CD4-positive, alpha-beta T cell (primary cell): ENCODE measurements around the gene XPNPEP2. TPM values are rescaled to one million over a fixed set of nuclear protein-coding genes. Genes with fewer than 3 reads are reported as not detected.

Experiments
- ATAC-seq: fragments of 200-7000 bp; cut with Tn5 transposase; one replicate; pipeline ENCODE4 v1.10.0; 2022; ENCODE audit warnings: mild to moderate bottlenecking; ENCODE audit not compliant: poor library complexity
- CTCF ChIA-PET: fragments of 350-600 bp; sonication (Branson Sonifier 250); formaldehyde crosslinking; loops from one replicate; lab custom pipeline; 2021; ENCODE audit warnings: antibody characterized with exemption, inconsistent platforms; lab: Charles Lee
- POLR2A ChIA-PET: fragments of 350-600 bp; sonication (Branson Sonifier 250); formaldehyde crosslinking; loops from one replicate; lab custom pipeline; 2021; ENCODE audit warnings: antibody characterized with exemption, inconsistent platforms; lab: Charles Lee
- DNase-seq, 14 experiments: peaks; one replicate each; pipeline ENCODE4 v3.0.0-alpha.2; 2013 to 2020; ENCODE audit warnings: mixed read lengths in 2 of 14
- H3K27ac ChIP-seq, 2 donors: one replicate each; pipeline versions ENCODE4 v1.5.1 to v1.7.0; 2013; ENCODE audit warnings: low read length in 2 of 2, low read depth in 1 of 2, mild to moderate bottlenecking in 1 of 2
- H3K27me3 ChIP-seq, 2 experiments: 1 replicate in 1 of 2; 2 replicates in 1 of 2; pipeline versions ENCODE4 v1.6.1 to v1.7.0; 2013; ENCODE audit warnings: low read length in 2 of 2, control low read depth in 1 of 2, mild to moderate bottlenecking in 1 of 2, moderate library complexity in 1 of 2; ENCODE audit not compliant: insufficient read depth in 2 of 2, control insufficient read depth in 1 of 2
- H3K36me3 ChIP-seq: one replicate; pipeline ENCODE4 v1.6.1; 2013; ENCODE audit warnings: low read length, control low read depth; ENCODE audit not compliant: insufficient read depth
- H3K4me1 ChIP-seq: one replicate; pipeline ENCODE4 v1.6.1; 2013; ENCODE audit warnings: low read length, control low read depth; ENCODE audit not compliant: insufficient read depth
- H3K4me3 ChIP-seq: one replicate; pipeline ENCODE4 v1.5.1; 2013; ENCODE audit warnings: mild to moderate bottlenecking, low read length, moderate library complexity
- H3K9me3 ChIP-seq, 2 experiments: 1 replicate in 1 of 2; 2 replicates in 1 of 2; pipeline versions ENCODE4 v1.6.1 to v1.7.0; 2013; ENCODE audit warnings: low read length in 2 of 2, mild to moderate bottlenecking in 2 of 2, control low read depth in 1 of 2, moderate library complexity in 1 of 2; ENCODE audit not compliant: control insufficient read depth in 1 of 2, insufficient read depth in 1 of 2
- H3K27ac Mint-ChIP-seq: one replicate; pipeline ENCODE4 v1.8.0; 2020; ENCODE audit warnings: mixed read lengths
- H3K27me3 Mint-ChIP-seq: one replicate; pipeline ENCODE4 v1.8.0; 2021; ENCODE audit warnings: mixed read lengths
- H3K36me3 Mint-ChIP-seq: one replicate; pipeline ENCODE4 v1.8.0; 2021; ENCODE audit warnings: low read depth, mixed read lengths
- H3K4me1 Mint-ChIP-seq: one replicate; pipeline ENCODE4 v1.8.0; 2021; ENCODE audit warnings: low read depth, mixed read lengths
- H3K4me3 Mint-ChIP-seq: one replicate; pipeline ENCODE4 v1.8.0; 2020; ENCODE audit warnings: mild to moderate bottlenecking, mixed read lengths
- H3K9me3 Mint-ChIP-seq: one replicate; pipeline ENCODE4 v1.8.0; 2020; ENCODE audit warnings: mixed read lengths
- intact Hi-C, 2 experiments: fragments of 100-400 bp; cut with DNase I in 1 of 2; cut with micrococcal nuclease in 1 of 2; formaldehyde crosslinking; loops; one replicate each; pipeline versions ENCODE4 v1.15.1 to v1.9.0; 2023 to 2025; cut with DNase I, micrococcal nuclease
- total RNA-seq, 174 experiments: library from RNA in 2 of 174; stranded (reverse) in 2 of 174; gene quantifications; one replicate each; pipeline ENCODE4 v1.2.3 and lab custom pipeline; 2021 to 2026
- TF ChIP-seq, protein P1 (sequence below): fragments of 200-600 bp; IDR thresholded peaks from one replicate; pipeline ENCODE4 v1.8.0; 2022; ENCODE audit warnings: antibody characterized with exemption, mild to moderate bottlenecking

Gene XPNPEP2
- total RNA-seq, 2 experiments from 2014 or later, result 0.16 to 0.17 TPM

DNA sequence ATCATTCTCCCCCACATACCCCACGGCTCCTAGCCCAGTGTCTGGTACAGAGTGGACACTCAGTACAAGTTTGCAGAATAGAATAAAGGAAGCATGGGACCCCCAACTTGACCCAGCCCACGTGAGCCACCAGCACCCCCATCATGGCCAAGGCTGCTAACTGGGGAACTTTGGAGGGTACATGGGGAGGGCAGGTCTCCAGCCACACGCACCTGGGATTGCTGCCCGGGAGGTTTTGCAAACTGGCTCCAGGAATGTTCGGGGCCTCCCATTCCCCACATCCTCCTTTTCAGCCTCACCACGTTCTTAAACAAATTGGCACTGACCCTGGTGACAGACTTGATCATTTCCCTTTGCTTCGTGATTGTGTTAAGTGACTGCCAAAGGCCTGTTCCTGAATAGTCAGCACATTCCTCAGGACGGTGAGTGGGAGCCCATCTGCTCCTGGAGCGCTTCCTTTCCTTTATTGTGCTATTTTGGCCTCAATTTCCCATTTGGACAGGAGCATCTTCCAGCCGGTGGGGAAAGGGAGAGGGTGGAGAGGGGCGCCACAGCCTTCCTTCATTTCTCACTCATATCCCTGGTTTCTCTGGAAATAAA, 18.7 kb upstream of the XPNPEP2 start:
- Mint-ChIP-seq H3K27me3 (no peaks in the 10 kb centered on the region), H3K4me1 (peaks cover 22% of the 10 kb centered on the region), H3K9me3 (no peaks in the 10 kb centered on the region), H3K36me3 (no peaks in the 10 kb centered on the region), H3K27ac (no peak overlapping the region), H3K4me3 (no peak overlapping the region)
- no peaks in the 10 kb centered on the region for H3K9me3 ChIP-seq
- intact Hi-C loops, result loop anchor here in 1 of 2 experiments (10.0 kb wide), 1 partner anchor 65 kb away; the partner anchor contains the start of gene APLN
- ChIA-PET POLR2A (no interaction called here), CTCF (no interaction called here)
- H3K4me3 ChIP-seq, result no peak overlapping the region
- no peak for ATAC-seq
- TF ChIP-seq, protein P1, sequence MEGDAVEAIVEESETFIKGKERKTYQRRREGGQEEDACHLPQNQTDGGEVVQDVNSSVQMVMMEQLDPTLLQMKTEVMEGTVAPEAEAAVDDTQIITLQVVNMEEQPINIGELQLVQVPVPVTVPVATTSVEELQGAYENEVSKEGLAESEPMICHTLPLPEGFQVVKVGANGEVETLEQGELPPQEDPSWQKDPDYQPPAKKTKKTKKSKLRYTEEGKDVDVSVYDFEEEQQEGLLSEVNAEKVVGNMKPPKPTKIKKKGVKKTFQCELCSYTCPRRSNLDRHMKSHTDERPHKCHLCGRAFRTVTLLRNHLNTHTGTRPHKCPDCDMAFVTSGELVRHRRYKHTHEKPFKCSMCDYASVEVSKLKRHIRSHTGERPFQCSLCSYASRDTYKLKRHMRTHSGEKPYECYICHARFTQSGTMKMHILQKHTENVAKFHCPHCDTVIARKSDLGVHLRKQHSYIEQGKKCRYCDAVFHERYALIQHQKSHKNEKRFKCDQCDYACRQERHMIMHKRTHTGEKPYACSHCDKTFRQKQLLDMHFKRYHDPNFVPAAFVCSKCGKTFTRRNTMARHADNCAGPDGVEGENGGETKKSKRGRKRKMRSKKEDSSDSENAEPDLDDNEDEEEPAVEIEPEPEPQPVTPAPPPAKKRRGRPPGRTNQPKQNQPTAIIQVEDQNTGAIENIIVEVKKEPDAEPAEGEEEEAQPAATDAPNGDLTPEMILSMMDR, result no peak
- H3K27ac ChIP-seq, result no peak overlapping the region
- no peaks in the 10 kb centered on the region for H3K36me3 ChIP-seq
- peaks cover 12% of the 10 kb centered on the region for H3K4me1 ChIP-seq
- no peak for DNase-seq
- no peaks in the 10 kb centered on the region for H3K27me3 ChIP-seq

DNA sequence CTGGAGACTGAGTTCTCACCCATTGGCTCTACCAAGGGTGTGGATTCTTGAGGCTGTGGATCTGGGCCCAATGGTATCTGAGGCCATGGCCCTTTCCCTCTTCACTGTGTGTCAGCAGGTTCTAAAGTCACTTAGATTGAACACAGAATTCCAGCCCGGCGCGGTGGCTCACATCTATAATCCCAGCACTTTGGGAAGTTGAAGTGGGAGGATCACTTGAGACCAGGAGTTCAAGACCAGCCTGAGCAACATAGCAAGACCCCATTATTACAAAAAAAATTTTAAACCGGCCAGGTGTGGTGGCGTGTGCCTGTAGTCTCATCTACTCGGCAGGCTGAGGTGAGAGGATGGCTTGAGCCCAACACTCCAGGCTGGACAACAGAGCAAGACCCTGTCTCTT, 18.0 kb upstream of the XPNPEP2 start:
- ATAC-seq, result no peak
- Histone ChIP-seq H3K4me3 (no peak overlapping the region), H3K36me3 (no peaks in the 10 kb centered on the region), H3K9me3 (no peaks in the 10 kb centered on the region), H3K27me3 (no peaks in the 10 kb centered on the region), H3K4me1 (peaks cover 12% of the 10 kb centered on the region), H3K27ac (no peak overlapping the region)
- DNase-seq, result no peak
- H3K27ac Mint-ChIP-seq, result no peak overlapping the region
- ChIA-PET POLR2A (no interaction called here), CTCF (no interaction called here)
- H3K4me3 Mint-ChIP-seq, result no peak overlapping the region
- TF ChIP-seq, protein P1, result no peak
- no peaks in the 10 kb centered on the region for H3K27me3 Mint-ChIP-seq
- intact Hi-C loops, result loop anchor here in 1 of 2 experiments (10.0 kb wide), 1 partner anchor 66 kb away; the partner anchor contains the start of gene APLN
- H3K9me3 Mint-ChIP-seq, result no peaks in the 10 kb centered on the region
- H3K36me3 Mint-ChIP-seq, result no peaks in the 10 kb centered on the region
- peaks cover 22% of the 10 kb centered on the region for H3K4me1 Mint-ChIP-seq

DNA sequence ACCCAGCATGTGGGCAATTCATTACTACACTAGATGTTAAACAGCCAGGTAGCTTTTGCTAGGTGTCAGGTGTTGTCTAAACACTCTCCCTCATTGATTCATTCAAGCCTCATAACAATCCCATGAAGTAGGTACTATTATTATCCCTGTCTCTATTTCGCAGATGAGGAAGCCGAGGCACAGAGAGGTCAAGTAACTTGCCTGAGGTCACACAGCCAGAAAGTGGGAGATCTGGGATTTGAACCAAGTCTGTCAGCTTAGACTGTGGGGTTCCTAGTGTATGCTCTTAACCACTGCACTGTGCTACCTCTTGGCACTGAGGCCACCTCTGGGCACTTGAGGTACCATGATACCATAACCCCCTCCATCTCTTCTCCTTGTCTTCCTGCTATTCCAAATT, 17.4 kb upstream of the XPNPEP2 start:
- intact Hi-C loops, result loop anchor here in 1 of 2 experiments (10.0 kb wide), 1 partner anchor 67 kb away; the partner anchor contains the start of gene APLN
- ATAC-seq, result no peak

More for the DNA sequence above, 17.4 kb upstream of the XPNPEP2 start:
- Mint-ChIP-seq H3K4me1 (peaks cover 28% of the 10 kb centered on the region), H3K27ac (no peak overlapping the region), H3K9me3 (no peaks in the 10 kb centered on the region), H3K27me3 (no peaks in the 10 kb centered on the region), H3K4me3 (no peak overlapping the region), H3K36me3 (no peaks in the 10 kb centered on the region)
- Histone ChIP-seq H3K36me3 (no peaks in the 10 kb centered on the region), H3K9me3 (no peaks in the 10 kb centered on the region), H3K27me3 (no peaks in the 10 kb centered on the region), H3K4me3 (no peak overlapping the region), H3K4me1 (peaks cover 14% of the 10 kb centered on the region), H3K27ac (no peak overlapping the region)
- no peak for DNase-seq
- TF ChIP-seq, protein P1, result no peak
- CTCF ChIA-PET, result no interaction called here
- POLR2A ChIA-PET, result no interaction called here
